ENCODE results near the gene LRRTM3. TPM values are rescaled to one million over a fixed set of nuclear protein-coding genes. Genes with fewer than 3 reads are reported as not detected.

The LRRTM3 gene
- total RNA-seq, 6 experiments from 2014 or later = not detected

- Histone ChIP-seq H3K27me3 (no peaks in the 10 kb centered on the region), H3K27ac (no peak overlapping the region), H3K36me3 (no peaks in the 10 kb centered on the region), H3K9me3 (no peaks in the 10 kb centered on the region), H3K4me1 (no peaks in the 10 kb centered on the region), H3K4me3 (no peak overlapping the region)
- ATAC-seq = no peak
- no peak for DNase-seq
- 100% methylated on average over 1 of the region's 1 CpG for WGBS (ENCODE audit: insufficient coverage, low coverage, low lambda C conversion rate, missing lambda C conversion rate)
- intact Hi-C loops (cut with DNase I) = no loop called here
- TF ChIP-seq CTCF (IDR thresholded peaks at IDR 0.05) (no peak), POLR2A (IDR thresholded peaks at IDR 0.05) (no peak)
Measured at GRCh38 chr10:67144530-67144929, 218.7 kb downstream of the LRRTM3 start.
